Activated CD8-positive, alpha-beta memory T cell treated with anti-CD3 and anti-CD28 coated beads, Interleukin-2, amount 50 U/mL, for 48 hours (primary cell): ENCODE results near the gene DCDC1.

Experiments
- DNase-seq: peaks from one replicate; pipeline ENCODE4 v3.0.0-alpha.2; 2020

Gene DCDC1

GRCh38 chr11:30826911-30827310, 542.6 kb downstream of the DCDC1 start:
- DNase-seq: no peak

- DNase-seq: no peak
These were observed 543.8 kb downstream of the DCDC1 start for GRCh38 chr11:30825723-30826122.

GRCh38 chr11:30823119-30823518, 546.4 kb downstream of the DCDC1 start:
- DNase-seq: no peak

- no peak for DNase-seq
These were observed 548.0 kb downstream of the DCDC1 start for GRCh38 chr11:30821438-30821965.

GRCh38 chr11:30818721-30819120, 550.8 kb downstream of the DCDC1 start:
- DNase-seq: no peak

GRCh38 chr11:30816959-30817880, 552.3 kb downstream of the DCDC1 start:
- DNase-seq: no peak

GRCh38 chr11:30815619-30816018, 553.9 kb downstream of the DCDC1 start:
- DNase-seq: no peak

- DNase-seq: no peak
These were observed 554.8 kb downstream of the DCDC1 start for GRCh38 chr11:30814737-30815136.
